HG02884 (cell line): Measurements from ENCODE around the gene SLC6A8.
"Not testable (repeated sequence)": the region's sequence is repeated elsewhere in the genome, so short reads cannot be mapped to it uniquely, and the experiment has no call there.

Experiments used
- ATAC-seq: cut with Tn5 transposase; IDR thresholded peaks from one replicate; pipeline ENCODE4 v1.9.1; 2021; ENCODE audit warnings: mild to moderate bottlenecking, moderate library complexity; ENCODE audit not compliant: unreplicated experiment

The SLC6A8 gene

DNA sequence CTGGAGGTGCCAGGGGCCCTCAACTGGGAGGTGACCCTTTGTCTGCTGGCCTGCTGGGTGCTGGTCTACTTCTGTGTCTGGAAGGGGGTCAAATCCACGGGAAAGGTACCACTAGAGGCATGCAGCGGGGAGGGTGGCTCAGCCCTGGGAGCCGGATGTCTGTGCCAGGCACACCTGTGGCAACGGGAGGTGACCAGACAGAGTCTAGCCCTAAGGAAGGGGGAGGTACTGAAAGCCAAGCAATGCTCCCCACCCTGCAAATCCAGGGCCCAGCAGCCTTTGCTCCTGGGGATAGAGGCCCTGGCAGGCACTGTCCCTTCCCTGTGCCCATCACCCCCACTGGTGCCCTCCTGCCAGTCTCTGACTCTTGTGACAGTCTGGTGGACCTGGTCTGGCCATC is 4.3 kb downstream of the SLC6A8 start:
- no peak for ATAC-seq

- ATAC-seq, result no peak
Observed at GRCh38 chrX:153692611-153693156, 5.0 kb downstream of the SLC6A8 start.

GRCh38 chrX:153693216-153694086 is 5.7 kb downstream of the SLC6A8 start:
- ATAC-seq, result no peak

GRCh38 chrX:153694256-153694655 is 6.5 kb downstream of the SLC6A8 start:
- not testable (repeated sequence) for ATAC-seq

GRCh38 chrX:153694687-153695270 is 7.1 kb downstream of the SLC6A8 start:
- ATAC-seq, result no peak

DNA sequence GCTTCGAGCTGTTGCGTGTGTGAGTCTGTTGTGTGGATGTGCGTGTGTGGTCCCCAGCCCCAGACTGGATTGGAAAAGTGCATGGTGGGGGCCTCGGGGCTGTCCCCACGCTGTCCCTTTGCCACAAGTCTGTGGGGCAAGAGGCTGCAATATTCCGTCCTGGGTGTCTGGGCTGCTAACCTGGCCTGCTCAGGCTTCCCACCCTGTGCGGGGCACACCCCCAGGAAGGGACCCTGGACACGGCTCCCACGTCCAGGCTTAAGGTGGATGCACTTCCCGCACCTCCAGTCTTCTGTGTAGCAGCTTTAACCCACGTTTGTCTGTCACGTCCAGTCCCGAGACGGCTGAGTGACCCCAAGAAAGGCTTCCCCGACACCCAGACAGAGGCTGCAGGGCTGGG is 8.4 kb downstream of the SLC6A8 start:
- ATAC-seq, result no peak

DNA sequence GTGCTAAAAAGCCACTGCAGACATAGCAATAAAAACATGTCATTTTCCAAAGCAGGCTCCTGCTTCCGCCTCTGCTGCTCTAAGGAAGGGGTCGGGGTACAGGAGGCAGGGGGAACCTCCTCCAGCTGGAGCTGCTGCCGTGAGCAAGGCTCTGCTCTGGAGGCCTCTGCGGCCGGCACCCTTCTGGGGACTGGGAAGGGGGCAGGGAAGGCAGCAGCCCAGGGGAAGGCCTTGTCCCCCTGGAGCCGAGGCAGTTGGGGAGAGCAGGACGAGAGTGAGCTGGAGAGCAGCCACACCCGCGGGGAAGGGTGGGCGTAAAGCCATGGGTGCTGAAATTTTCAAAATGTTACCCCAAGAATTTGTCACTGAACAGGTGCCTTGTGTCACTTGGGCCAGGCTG is 8.8 kb downstream of the SLC6A8 start:
- ATAC-seq, result not testable (repeated sequence)

- ATAC-seq, result not testable (repeated sequence)
Observed at GRCh38 chrX:153696986-153697722, 9.4 kb downstream of the SLC6A8 start.

GRCh38 chrX:153697924-153698865 is 10.5 kb downstream of the SLC6A8 start:
- no peak for ATAC-seq

- not testable (repeated sequence) for ATAC-seq
Observed at GRCh38 chrX:153699210-153699783, 11.6 kb downstream of the SLC6A8 start.

DNA sequence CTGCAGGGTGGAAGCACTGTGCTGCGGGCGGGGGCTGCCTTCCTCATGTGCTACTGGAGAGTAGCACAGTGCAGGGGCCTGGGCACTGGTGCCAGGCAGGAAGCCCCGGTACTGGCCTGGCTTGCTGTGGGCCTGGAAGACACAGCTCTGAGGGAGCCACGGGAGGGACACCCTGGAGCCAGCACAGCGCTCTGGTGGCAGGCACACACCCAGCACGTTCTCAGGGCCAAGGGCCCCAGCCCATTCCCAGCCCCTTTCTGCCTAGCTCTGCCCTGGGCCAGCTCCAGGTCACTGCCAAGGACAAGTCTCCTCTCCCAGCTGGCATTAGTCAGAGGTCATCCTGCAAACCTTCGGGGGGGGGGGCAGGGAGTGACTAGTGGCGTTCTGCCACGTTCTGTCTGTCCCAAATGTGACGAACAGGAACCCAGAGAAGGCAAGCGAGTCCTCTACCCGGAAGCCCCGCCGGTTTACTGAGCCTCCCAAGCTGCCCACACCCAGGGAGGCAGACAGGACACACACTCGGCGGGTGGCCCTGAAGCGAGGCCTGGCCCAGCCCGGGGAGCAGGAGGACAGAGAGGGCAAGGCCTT is 12.2 kb downstream of the SLC6A8 start:
- ATAC-seq, result not testable (repeated sequence)

GRCh38 chrX:153700376-153700945 is 12.7 kb downstream of the SLC6A8 start:
- ATAC-seq, result no peak

GRCh38 chrX:153700967-153701366 is 13.2 kb downstream of the SLC6A8 start:
- no peak for ATAC-seq

DNA sequence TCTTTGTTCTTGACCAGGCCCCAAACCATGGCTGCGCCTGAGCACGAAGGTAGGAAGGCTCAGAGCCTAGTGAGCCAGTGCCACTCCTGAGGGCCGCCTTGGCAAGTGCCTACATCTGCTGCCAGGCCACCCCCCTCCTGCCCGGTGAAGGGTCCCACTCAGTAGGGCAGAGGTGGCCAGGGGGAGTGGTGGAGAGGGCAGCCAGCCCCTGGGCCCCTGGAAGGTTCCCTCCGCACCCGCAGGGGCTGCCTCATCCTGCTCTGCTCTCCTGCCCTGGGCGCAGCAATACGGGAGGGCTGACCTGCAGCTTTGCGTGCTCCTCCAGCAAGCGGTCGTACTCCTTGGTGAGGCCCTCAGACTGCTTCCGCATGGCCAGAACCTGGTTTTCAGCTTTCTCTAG is 14.0 kb downstream of the SLC6A8 start:
- no peak for ATAC-seq

- ATAC-seq, result no peak
Observed at GRCh38 chrX:153702336-153703035, 14.8 kb downstream of the SLC6A8 start.

DNA sequence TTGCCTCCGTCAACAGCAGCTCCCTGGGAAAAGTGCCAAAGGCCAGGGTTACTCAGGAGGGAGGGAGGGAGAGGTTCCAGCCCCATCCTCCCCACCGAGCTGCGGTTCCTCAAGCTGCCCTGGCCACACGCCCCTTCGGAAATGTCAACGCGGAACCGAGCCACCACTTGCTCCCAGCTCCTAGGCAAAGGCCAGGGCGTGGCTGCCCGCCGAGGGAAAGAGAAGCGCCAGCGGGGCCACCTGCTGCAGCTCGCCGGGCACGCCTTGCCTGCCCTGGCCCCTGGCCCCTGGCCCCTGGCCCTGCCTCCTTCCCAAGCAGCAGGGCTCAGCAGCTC is 15.3 kb downstream of the SLC6A8 start:
- ATAC-seq, result no peak

DNA sequence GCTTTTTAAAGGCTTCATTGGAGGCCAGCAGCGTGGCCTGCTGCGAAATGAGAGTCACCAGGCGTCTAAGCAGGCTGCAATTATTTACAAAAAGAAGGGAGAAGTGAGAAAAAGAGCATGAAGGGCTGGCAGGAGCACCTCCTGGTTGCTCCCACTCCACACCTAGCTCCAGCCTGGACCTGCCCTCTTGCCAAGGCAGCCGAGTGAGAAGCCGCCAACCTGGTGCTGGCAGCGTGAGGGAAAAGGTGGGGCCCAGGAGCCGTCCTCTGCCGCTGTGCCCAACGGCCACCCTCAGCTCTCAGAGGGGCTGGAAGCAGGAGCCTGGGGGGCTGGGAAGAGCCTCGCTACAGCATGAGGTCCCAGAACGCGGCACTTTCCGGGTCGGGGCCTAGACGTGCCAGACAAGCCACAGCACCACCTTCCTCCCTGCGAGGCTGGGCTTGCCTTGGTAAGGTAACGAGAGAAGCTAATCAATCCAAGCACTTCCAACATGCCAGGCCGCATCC is 16.3 kb downstream of the SLC6A8 start:
- no peak for ATAC-seq

GRCh38 chrX:153704631-153705402 is 17.1 kb downstream of the SLC6A8 start:
- ATAC-seq, result not testable (repeated sequence)
